Measurements from ENCODE around the gene BACH2.

BACH2 gene

GRCh38 chr6:89986650-89987074 lies 310.0 kb downstream of the BACH2 start:
- Histone ChIP-seq H3K4me3 (ENCODE audit: low read depth in 1 of 5, low read length in 5 of 5) (no peak overlapping the region), H3K9ac (ENCODE audit: low read length in 5 of 5) (no peak overlapping the region), H3K27me3 (ENCODE audit: control insufficient read depth in 5 of 5, insufficient read depth in 4 of 5, low read length in 5 of 5) (peaks cover 0 to 6% (median 0%) of the 10 kb centered on the region in 5 donors), H3K36me3 (ENCODE audit: control insufficient read depth in 5 of 5, insufficient read depth in 5 of 5, low read length in 5 of 5) (no peaks in the 10 kb centered on the region), H3K27ac (ENCODE audit: low read depth, low read length) (no peak overlapping the region), H3K4me1 (ENCODE audit: control insufficient read depth in 5 of 5, insufficient read depth in 5 of 5, low read length in 5 of 5) (peaks cover 2 to 24% (median 14%) of the 10 kb centered on the region in 5 donors), H3K9me3 (ENCODE audit: control insufficient read depth in 5 of 5, low read length in 5 of 5) (no peaks in the 10 kb centered on the region)

DNA sequence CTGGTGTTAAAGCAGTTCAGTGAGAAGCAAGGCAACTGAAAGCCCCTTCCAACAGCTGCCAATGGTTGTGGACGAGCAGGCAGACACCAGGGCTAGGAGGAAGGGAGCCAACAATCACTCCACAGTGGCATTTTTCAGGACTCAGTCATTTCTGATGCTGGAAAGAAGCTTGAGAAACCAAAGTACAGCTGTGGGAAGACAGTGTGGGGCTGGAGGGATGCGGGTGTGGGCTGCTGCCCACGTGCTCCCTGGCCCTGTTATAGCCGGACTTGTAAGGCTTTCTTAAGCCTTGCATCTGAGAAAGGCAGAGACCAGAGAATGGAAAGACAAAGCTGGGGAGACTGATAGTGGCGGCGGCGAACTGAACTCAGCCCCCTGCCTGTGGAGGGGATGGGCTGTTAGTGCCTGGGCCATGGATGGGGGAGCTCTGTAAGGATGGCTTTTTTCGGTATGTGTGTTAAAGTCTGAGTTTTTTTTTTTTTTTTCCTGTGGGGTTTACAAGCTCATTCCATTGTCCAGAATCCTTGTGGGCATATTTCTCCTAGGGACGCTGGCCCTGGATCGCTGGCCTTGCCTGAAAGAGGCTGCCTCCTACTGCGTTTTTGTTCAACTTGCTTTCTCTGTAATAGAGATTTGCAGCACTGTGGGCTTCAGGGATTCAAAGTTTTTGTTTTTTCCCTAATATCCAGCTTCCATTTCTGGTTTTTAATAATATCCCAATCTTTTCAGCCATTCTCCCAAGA lies 310.7 kb downstream of the BACH2 start:
- Histone ChIP-seq H3K36me3 (ENCODE audit: control insufficient read depth in 5 of 5, insufficient read depth in 5 of 5, low read length in 5 of 5) (no peaks in the 10 kb centered on the region), H3K27ac (ENCODE audit: low read depth, low read length) (no peak overlapping the region), H3K4me3 (ENCODE audit: low read depth in 1 of 5, low read length in 5 of 5) (no peak overlapping the region), H3K4me1 (ENCODE audit: control insufficient read depth in 5 of 5, insufficient read depth in 5 of 5, low read length in 5 of 5) (peaks cover 2 to 24% (median 14%) of the 10 kb centered on the region in 5 donors), H3K9ac (ENCODE audit: low read length in 5 of 5) (peak overlapping the region in 2 of 5 donors; percentile 21 to 30), H3K27me3 (ENCODE audit: control insufficient read depth in 5 of 5, insufficient read depth in 4 of 5, low read length in 5 of 5) (peaks cover 0 to 6% (median 0%) of the 10 kb centered on the region in 5 donors), H3K9me3 (ENCODE audit: control insufficient read depth in 5 of 5, low read length in 5 of 5) (no peaks in the 10 kb centered on the region)

GRCh38 chr6:89984926-89985750 lies 311.5 kb downstream of the BACH2 start:
- Histone ChIP-seq H3K4me3 (ENCODE audit: low read depth in 1 of 5, low read length in 5 of 5) (no peak overlapping the region), H3K27ac (ENCODE audit: low read depth, low read length) (no peak overlapping the region), H3K9ac (ENCODE audit: low read length in 5 of 5) (peak overlapping the region in 2 of 5 donors; percentile 21 to 30), H3K27me3 (ENCODE audit: control insufficient read depth in 5 of 5, insufficient read depth in 4 of 5, low read length in 5 of 5) (peaks cover 0 to 6% (median 0%) of the 10 kb centered on the region in 5 donors), H3K36me3 (ENCODE audit: control insufficient read depth in 5 of 5, insufficient read depth in 5 of 5, low read length in 5 of 5) (no peaks in the 10 kb centered on the region), H3K9me3 (ENCODE audit: control insufficient read depth in 5 of 5, low read length in 5 of 5) (no peaks in the 10 kb centered on the region), H3K4me1 (ENCODE audit: control insufficient read depth in 5 of 5, insufficient read depth in 5 of 5, low read length in 5 of 5) (peaks cover 2 to 23% (median 14%) of the 10 kb centered on the region in 5 donors)

DNA sequence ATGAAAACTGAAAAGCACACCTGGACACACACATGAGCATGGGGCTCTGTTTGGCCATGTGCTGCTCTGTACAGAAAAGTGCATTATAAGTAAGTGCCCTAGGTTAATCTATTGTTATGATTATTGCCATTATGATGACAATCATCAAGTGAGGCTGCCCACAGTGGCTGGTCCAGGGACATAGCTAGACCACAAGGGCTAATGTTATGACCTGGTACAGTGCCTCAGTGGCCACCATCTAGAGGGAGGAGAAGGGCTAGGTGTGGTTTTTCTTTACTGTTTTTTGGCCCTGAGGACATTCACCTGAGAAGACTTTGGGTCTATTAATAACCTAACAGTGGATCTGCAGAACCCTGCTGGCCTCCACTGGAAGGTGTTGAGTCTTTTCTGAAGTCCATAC lies 316.3 kb downstream of the BACH2 start:
- Histone ChIP-seq H3K36me3 (ENCODE audit: control insufficient read depth in 5 of 5, insufficient read depth in 5 of 5, low read length in 5 of 5) (no peaks in the 10 kb centered on the region), H3K4me1 (ENCODE audit: control insufficient read depth in 5 of 5, insufficient read depth in 5 of 5, low read length in 5 of 5) (peaks cover 3 to 22% (median 21%) of the 10 kb centered on the region in 5 donors), H3K9ac (ENCODE audit: low read length in 5 of 5) (no peak overlapping the region), H3K27me3 (ENCODE audit: control insufficient read depth in 5 of 5, insufficient read depth in 4 of 5, low read length in 5 of 5) (peaks cover 0 to 3% (median 0%) of the 10 kb centered on the region in 5 donors), H3K27ac (ENCODE audit: low read depth, low read length) (no peak overlapping the region), H3K4me3 (ENCODE audit: low read depth in 1 of 5, low read length in 5 of 5) (no peak overlapping the region), H3K9me3 (ENCODE audit: control insufficient read depth in 5 of 5, low read length in 5 of 5) (no peaks in the 10 kb centered on the region)

DNA sequence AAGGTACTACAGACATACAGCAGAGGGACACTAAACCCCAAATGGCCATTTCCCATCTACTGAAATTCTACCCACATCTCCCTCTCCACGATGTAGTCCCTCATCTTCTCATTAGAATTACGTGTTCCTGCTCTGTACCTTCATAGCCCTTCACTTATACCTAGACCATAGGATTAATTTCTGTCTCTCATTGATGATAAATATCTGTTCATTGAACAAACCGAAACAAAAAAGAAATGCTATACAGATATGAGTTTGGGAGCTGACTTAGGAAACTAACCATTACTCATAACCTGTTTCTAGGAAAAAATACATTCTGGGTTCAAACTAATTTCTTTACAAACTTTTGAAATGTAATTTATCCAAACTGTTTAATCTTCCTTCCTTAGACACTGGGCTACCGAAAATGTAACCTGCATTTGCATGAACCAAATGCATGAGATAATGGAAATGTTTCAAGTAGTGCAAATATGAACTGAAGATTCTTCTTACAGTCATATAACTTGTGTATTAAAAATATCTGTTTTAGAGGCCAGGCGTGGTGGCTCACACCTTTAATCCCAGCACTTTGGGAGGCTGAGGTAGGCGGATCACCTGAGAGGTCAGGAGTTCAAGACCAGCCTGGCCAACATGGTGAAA lies 317.0 kb downstream of the BACH2 start:
- no peak overlapping the region for H3K9ac ChIP-seq (ENCODE audit: low read length in 5 of 5)
- no peak overlapping the region for H3K4me3 ChIP-seq (ENCODE audit: low read depth in 1 of 5, low read length in 5 of 5)
- H3K9me3 ChIP-seq (ENCODE audit: control insufficient read depth in 5 of 5, low read length in 5 of 5), result no peaks in the 10 kb centered on the region
- H3K4me1 ChIP-seq (ENCODE audit: control insufficient read depth in 5 of 5, insufficient read depth in 5 of 5, low read length in 5 of 5), result peaks cover 3 to 20% (median 16%) of the 10 kb centered on the region in 5 donors
- no peaks in the 10 kb centered on the region for H3K36me3 ChIP-seq (ENCODE audit: control insufficient read depth in 5 of 5, insufficient read depth in 5 of 5, low read length in 5 of 5)
- H3K27ac ChIP-seq (ENCODE audit: low read depth, low read length), result no peak overlapping the region
- no peaks in the 10 kb centered on the region for H3K27me3 ChIP-seq (ENCODE audit: control insufficient read depth in 5 of 5, insufficient read depth in 4 of 5, low read length in 5 of 5)

- no peak overlapping the region for H3K27ac ChIP-seq (ENCODE audit: low read depth, low read length)
- no peak overlapping the region for H3K9ac ChIP-seq (ENCODE audit: low read length in 5 of 5)
- H3K4me1 ChIP-seq (ENCODE audit: control insufficient read depth in 5 of 5, insufficient read depth in 5 of 5, low read length in 5 of 5), result peaks cover 3 to 20% (median 16%) of the 10 kb centered on the region in 5 donors
- H3K4me3 ChIP-seq (ENCODE audit: low read depth in 1 of 5, low read length in 5 of 5), result no peak overlapping the region
- no peaks in the 10 kb centered on the region for H3K36me3 ChIP-seq (ENCODE audit: control insufficient read depth in 5 of 5, insufficient read depth in 5 of 5, low read length in 5 of 5)
- H3K27me3 ChIP-seq (ENCODE audit: control insufficient read depth in 5 of 5, insufficient read depth in 4 of 5, low read length in 5 of 5), result no peaks in the 10 kb centered on the region
- H3K9me3 ChIP-seq (ENCODE audit: control insufficient read depth in 5 of 5, low read length in 5 of 5), result no peaks in the 10 kb centered on the region
These were observed 317.9 kb downstream of the BACH2 start for GRCh38 chr6:89978749-89979145.

- H3K27ac ChIP-seq (ENCODE audit: low read depth, low read length), result peak overlapping the region; percentile 13
- H3K9ac ChIP-seq (ENCODE audit: low read length in 5 of 5), result no peak overlapping the region
- no peaks in the 10 kb centered on the region for H3K27me3 ChIP-seq (ENCODE audit: control insufficient read depth in 5 of 5, insufficient read depth in 4 of 5, low read length in 5 of 5)
- no peaks in the 10 kb centered on the region for H3K36me3 ChIP-seq (ENCODE audit: control insufficient read depth in 5 of 5, insufficient read depth in 5 of 5, low read length in 5 of 5)
- no peaks in the 10 kb centered on the region for H3K9me3 ChIP-seq (ENCODE audit: control insufficient read depth in 5 of 5, low read length in 5 of 5)
- peaks cover 3 to 20% (median 16%) of the 10 kb centered on the region in 5 donors for H3K4me1 ChIP-seq (ENCODE audit: control insufficient read depth in 5 of 5, insufficient read depth in 5 of 5, low read length in 5 of 5)
- H3K4me3 ChIP-seq (ENCODE audit: low read depth in 1 of 5, low read length in 5 of 5), result peak overlapping the region in 2 of 5 donors; percentile 1
These were observed 318.6 kb downstream of the BACH2 start for GRCh38 chr6:89977808-89978748.

GRCh38 chr6:89976694-89977020 lies 320.0 kb downstream of the BACH2 start:
- Histone ChIP-seq H3K27me3 (ENCODE audit: control insufficient read depth in 5 of 5, insufficient read depth in 4 of 5, low read length in 5 of 5) (no peaks in the 10 kb centered on the region), H3K9ac (ENCODE audit: low read length in 5 of 5) (no peak overlapping the region), H3K36me3 (ENCODE audit: control insufficient read depth in 5 of 5, insufficient read depth in 5 of 5, low read length in 5 of 5) (no peaks in the 10 kb centered on the region), H3K4me3 (ENCODE audit: low read depth in 1 of 5, low read length in 5 of 5) (no peak overlapping the region), H3K4me1 (ENCODE audit: control insufficient read depth in 5 of 5, insufficient read depth in 5 of 5, low read length in 5 of 5) (peaks cover 3 to 20% (median 16%) of the 10 kb centered on the region in 5 donors), H3K27ac (ENCODE audit: low read depth, low read length) (no peak overlapping the region), H3K9me3 (ENCODE audit: control insufficient read depth in 5 of 5, low read length in 5 of 5) (no peaks in the 10 kb centered on the region)

GRCh38 chr6:89975991-89976693 lies 320.5 kb downstream of the BACH2 start:
- no peak overlapping the region for H3K9ac ChIP-seq (ENCODE audit: low read length in 5 of 5)

More at GRCh38 chr6:89975991-89976693, 320.5 kb downstream of the BACH2 start:
- no peaks in the 10 kb centered on the region for H3K36me3 ChIP-seq (ENCODE audit: control insufficient read depth in 5 of 5, insufficient read depth in 5 of 5, low read length in 5 of 5)
- H3K4me1 ChIP-seq (ENCODE audit: control insufficient read depth in 5 of 5, insufficient read depth in 5 of 5, low read length in 5 of 5), result peaks cover 3 to 20% (median 16%) of the 10 kb centered on the region in 5 donors
- H3K4me3 ChIP-seq (ENCODE audit: low read depth in 1 of 5, low read length in 5 of 5), result no peak overlapping the region
- H3K27me3 ChIP-seq (ENCODE audit: control insufficient read depth in 5 of 5, insufficient read depth in 4 of 5, low read length in 5 of 5), result no peaks in the 10 kb centered on the region
- H3K27ac ChIP-seq (ENCODE audit: low read depth, low read length), result no peak overlapping the region
- no peaks in the 10 kb centered on the region for H3K9me3 ChIP-seq (ENCODE audit: control insufficient read depth in 5 of 5, low read length in 5 of 5)

Data from subcutaneous abdominal adipose tissue (tissue), 5 donors.